ENCODE data around the gene FEZF2. TPM values are rescaled to one million over a fixed set of nuclear protein-coding genes. Genes with fewer than 3 reads are reported as not detected.

Gene FEZF2
- polyA plus RNA-seq, 1 experiment, result not detected

GRCh38 chr3:62355703-62356102 lies 17.6 kb downstream of the FEZF2 start:
- Histone ChIP-seq H3K4me3 (ENCODE audit: low read depth, low read length) (no peak overlapping the region), H3K27ac (ENCODE audit: low read depth, low read length) (no peak overlapping the region), H3K27me3 (ENCODE audit: control insufficient read depth, insufficient read depth, low read length) (no peaks in the 10 kb centered on the region), H3K9me3 (ENCODE audit: control insufficient read depth, insufficient read depth, low read length) (no peaks in the 10 kb centered on the region)
- DNase-seq (ENCODE audit: low read depth, low spot score), result no peak
- ChIA-PET CTCF (no interaction called here), POLR2A (interaction anchor here (0.6 kb wide), 1 partner anchor 70 kb away, joined by 3 read pairs; no protein-coding TSS in a partner anchor)
- TF ChIP-seq CTCF (IDR thresholded peaks at IDR 0.05; ENCODE audit: low read depth, low read length), result no peak

- CTCF ChIA-PET, result no interaction called here
Measured at GRCh38 chr3:62343755-62344154, 29.6 kb downstream of the FEZF2 start.

GRCh38 chr3:62335196-62335595 lies 38.2 kb downstream of the FEZF2 start:
- DNase-seq (ENCODE audit: low read depth, low spot score), result no peak
- no peak overlapping the region for H3K4me3 ChIP-seq (ENCODE audit: low read depth, low read length)
- H3K9me3 ChIP-seq (ENCODE audit: control insufficient read depth, insufficient read depth, low read length), result no peaks in the 10 kb centered on the region
- POLR2A ChIA-PET, result no interaction called here
- TF ChIP-seq CTCF (IDR thresholded peaks at IDR 0.05; ENCODE audit: low read depth, low read length), result no peak
- no peak overlapping the region for H3K27ac ChIP-seq (ENCODE audit: low read depth, low read length)
- no peaks in the 10 kb centered on the region for H3K27me3 ChIP-seq (ENCODE audit: control insufficient read depth, insufficient read depth, low read length)
- CTCF ChIA-PET, result interaction anchor here (1.0 to 1.9 kb wide), 5 partner anchors 12 to 225 kb away, joined by 4 to 7 read pairs (median 5); no protein-coding TSS in a partner anchor

More at GRCh38 chr3:62343755-62344154, 29.6 kb downstream of the FEZF2 start:
- no peak overlapping the region for H3K27ac ChIP-seq (ENCODE audit: low read depth, low read length)
- H3K9me3 ChIP-seq (ENCODE audit: control insufficient read depth, insufficient read depth, low read length), result no peaks in the 10 kb centered on the region
- no peak overlapping the region for H3K4me3 ChIP-seq (ENCODE audit: low read depth, low read length)
- no peaks in the 10 kb centered on the region for H3K27me3 ChIP-seq (ENCODE audit: control insufficient read depth, insufficient read depth, low read length)
- no peak for DNase-seq (ENCODE audit: low read depth, low spot score)
- TF ChIP-seq CTCF (IDR thresholded peaks at IDR 0.05; ENCODE audit: low read depth, low read length), result no peak
- POLR2A ChIA-PET, result no interaction called here

- H3K9me3 ChIP-seq (ENCODE audit: control insufficient read depth, insufficient read depth, low read length), result no peaks in the 10 kb centered on the region
- peak; percentile 56 for TF ChIP-seq CTCF (IDR thresholded peaks at IDR 0.05; ENCODE audit: low read depth, low read length)
- no peaks in the 10 kb centered on the region for H3K27me3 ChIP-seq (ENCODE audit: control insufficient read depth, insufficient read depth, low read length)
- H3K27ac ChIP-seq (ENCODE audit: low read depth, low read length), result no peak overlapping the region
- H3K4me3 ChIP-seq (ENCODE audit: low read depth, low read length), result no peak overlapping the region
- ChIA-PET POLR2A (no interaction called here), CTCF (interaction anchor here (0.8 to 6.5 kb wide), 11 partner anchors 8 to 227 kb away, joined by 3 to 75 read pairs (median 5); no protein-coding TSS in a partner anchor)
- DNase-seq (ENCODE audit: low read depth, low spot score), result no peak
Measured at GRCh38 chr3:62332835-62333244, 40.5 kb downstream of the FEZF2 start.

GRCh38 chr3:62332017-62332416 lies 41.3 kb downstream of the FEZF2 start:
- no peaks in the 10 kb centered on the region for H3K9me3 ChIP-seq (ENCODE audit: control insufficient read depth, insufficient read depth, low read length)
- no peak overlapping the region for H3K27ac ChIP-seq (ENCODE audit: low read depth, low read length)
- no peak for DNase-seq (ENCODE audit: low read depth, low spot score)
- no peak for TF ChIP-seq CTCF (IDR thresholded peaks at IDR 0.05; ENCODE audit: low read depth, low read length)
- H3K27me3 ChIP-seq (ENCODE audit: control insufficient read depth, insufficient read depth, low read length), result no peaks in the 10 kb centered on the region
- POLR2A ChIA-PET, result no interaction called here
- no peak overlapping the region for H3K4me3 ChIP-seq (ENCODE audit: low read depth, low read length)
- CTCF ChIA-PET, result interaction anchor here (0.6 to 6.5 kb wide), 15 partner anchors 9 to 278 kb away, joined by 3 to 75 read pairs (median 4); no protein-coding TSS in a partner anchor
